HEK293 (cell line): ENCODE results near the gene BTC.

ENCODE experiments used
- CTCF ChIP-seq: fragments of 450-650 bp; formaldehyde crosslinking; IDR thresholded peaks from 2 replicates; pipeline ENCODE4 v1.5.1; 2016; ENCODE audit warnings: missing biosample characterization, missing genetic modification characterization
- IKZF3 ChIP-seq: fragments of 450-650 bp; IDR thresholded peaks from 2 replicates; pipeline ENCODE4 v1.5.0; 2018; ENCODE audit warnings: missing biosample characterization, mild to moderate bottlenecking, missing genetic modification characterization, moderate library complexity
- MEIS1 ChIP-seq: sonication (generic); formaldehyde crosslinking; IDR thresholded peaks from 2 replicates; pipeline ENCODE4 v1.8.1; 2022; ENCODE audit warnings: missing genetic modification reagents, mild to moderate bottlenecking, borderline replicate concordance
- MYNN ChIP-seq: fragments of 450-650 bp; formaldehyde crosslinking; IDR thresholded peaks from 2 replicates; pipeline ENCODE4 v1.5.1; 2016; ENCODE audit warnings: missing biosample characterization, missing genetic modification characterization, borderline replicate concordance
- PRDM2 ChIP-seq: fragments of 450-650 bp; formaldehyde crosslinking; IDR thresholded peaks from 2 replicates; pipeline ENCODE4 v1.5.1; 2016; ENCODE audit warnings: missing biosample characterization, missing genetic modification characterization, borderline replicate concordance
- ZFP41 ChIP-seq: fragments of 450-650 bp; formaldehyde crosslinking; IDR thresholded peaks from 2 replicates; pipeline ENCODE4 v1.5.1; 2016; ENCODE audit warnings: missing biosample characterization, missing genetic modification characterization, borderline replicate concordance
- ZNF248 ChIP-seq: fragments of 450-650 bp; formaldehyde crosslinking; IDR thresholded peaks from 2 replicates; pipeline ENCODE4 v1.5.1; 2017; ENCODE audit warnings: missing biosample characterization, missing genetic modification characterization
- ZNF510 ChIP-seq: fragments of 450-650 bp; formaldehyde crosslinking; IDR thresholded peaks from 2 replicates; pipeline ENCODE4 v1.5.1; 2018; ENCODE audit warnings: mild to moderate bottlenecking, missing genetic modification characterization, missing biosample characterization; ENCODE audit not compliant: insufficient replicate concordance
- ZNF555 ChIP-seq: fragments of 450-650 bp; formaldehyde crosslinking; conservative IDR thresholded peaks from 2 replicates; pipeline ENCODE4 v1.5.1; 2017; ENCODE audit warnings: missing biosample characterization, mild to moderate bottlenecking, missing genetic modification characterization, inconsistent platforms
- ZNF558 ChIP-seq: fragments of 450-650 bp; formaldehyde crosslinking; IDR thresholded peaks from 2 replicates; pipeline ENCODE4 v1.5.1; 2016; ENCODE audit warnings: missing biosample characterization, missing genetic modification characterization
- ZNF707 ChIP-seq: fragments of 450-650 bp; formaldehyde crosslinking; IDR thresholded peaks from 2 replicates; pipeline ENCODE4 v1.5.1; 2016; ENCODE audit warnings: missing biosample characterization, missing genetic modification characterization
- ZNF785 ChIP-seq: fragments of 450-650 bp; formaldehyde crosslinking; IDR thresholded peaks from 2 replicates; pipeline ENCODE4 v1.5.1; 2016; ENCODE audit warnings: missing biosample characterization, missing genetic modification characterization
- TF ChIP-seq, protein P1 (sequence below): fragments of 450-650 bp; formaldehyde crosslinking; optimal IDR thresholded peaks from 2 replicates; pipeline ENCODE3; 2016; ENCODE audit warnings: missing biosample characterization, mild to moderate bottlenecking, missing genetic modification characterization

GRCh38 chr4:74758551-74759145 is 35.7 kb downstream of the BTC start:
- TF ChIP-seq CTCF = no peak
- TF ChIP-seq IKZF3 (tag by site-specific recombination) = no peak
- no peak for TF ChIP-seq ZFP41 (tag by site-specific recombination)
- no peak for TF ChIP-seq ZNF785 (tag by site-specific recombination)
- no peak for TF ChIP-seq MYNN
- TF ChIP-seq MEIS1 = no peak
- no peak for TF ChIP-seq PRDM2 (tag by site-specific recombination)
- no peak for TF ChIP-seq ZNF558 (tag by site-specific recombination)
- TF ChIP-seq ZNF555 (tag by site-specific recombination) = no peak
- TF ChIP-seq, protein P1, sequence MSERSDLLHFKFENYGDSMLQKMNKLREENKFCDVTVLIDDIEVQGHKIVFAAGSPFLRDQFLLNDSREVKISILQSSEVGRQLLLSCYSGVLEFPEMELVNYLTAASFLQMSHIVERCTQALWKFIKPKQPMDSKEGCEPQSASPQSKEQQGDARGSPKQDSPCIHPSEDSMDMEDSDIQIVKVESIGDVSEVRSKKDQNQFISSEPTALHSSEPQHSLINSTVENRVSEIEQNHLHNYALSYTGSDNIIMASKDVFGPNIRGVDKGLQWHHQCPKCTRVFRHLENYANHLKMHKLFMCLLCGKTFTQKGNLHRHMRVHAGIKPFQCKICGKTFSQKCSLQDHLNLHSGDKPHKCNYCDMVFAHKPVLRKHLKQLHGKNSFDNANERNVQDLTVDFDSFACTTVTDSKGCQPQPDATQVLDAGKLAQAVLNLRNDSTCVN = no peak
- TF ChIP-seq ZNF707 (tag by site-specific recombination) = no peak
- TF ChIP-seq ZNF510 (tag by site-specific recombination) = no peak
- no peak for TF ChIP-seq ZNF248
